Stimulated activated CD4-positive, alpha-beta T cell treated with anti-CD3 and anti-CD28 coated beads, Interleukin-15, amount 100 ng/mL, for 1 hour (primary cell): ENCODE data around the gene OGFR.
A peak's percentile ranks its signal among the peaks of the same experiment; 100 is the strongest.

Source experiments
- DNase-seq, 2 donors: peaks; one replicate each; pipeline ENCODE4 v3.0.0-alpha.2; 2020; ENCODE audit warnings: low read depth in 1 of 2, low spot score in 1 of 2

The OGFR gene, protein sequence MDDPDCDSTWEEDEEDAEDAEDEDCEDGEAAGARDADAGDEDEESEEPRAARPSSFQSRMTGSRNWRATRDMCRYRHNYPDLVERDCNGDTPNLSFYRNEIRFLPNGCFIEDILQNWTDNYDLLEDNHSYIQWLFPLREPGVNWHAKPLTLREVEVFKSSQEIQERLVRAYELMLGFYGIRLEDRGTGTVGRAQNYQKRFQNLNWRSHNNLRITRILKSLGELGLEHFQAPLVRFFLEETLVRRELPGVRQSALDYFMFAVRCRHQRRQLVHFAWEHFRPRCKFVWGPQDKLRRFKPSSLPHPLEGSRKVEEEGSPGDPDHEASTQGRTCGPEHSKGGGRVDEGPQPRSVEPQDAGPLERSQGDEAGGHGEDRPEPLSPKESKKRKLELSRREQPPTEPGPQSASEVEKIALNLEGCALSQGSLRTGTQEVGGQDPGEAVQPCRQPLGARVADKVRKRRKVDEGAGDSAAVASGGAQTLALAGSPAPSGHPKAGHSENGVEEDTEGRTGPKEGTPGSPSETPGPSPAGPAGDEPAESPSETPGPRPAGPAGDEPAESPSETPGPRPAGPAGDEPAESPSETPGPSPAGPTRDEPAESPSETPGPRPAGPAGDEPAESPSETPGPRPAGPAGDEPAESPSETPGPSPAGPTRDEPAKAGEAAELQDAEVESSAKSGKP

DNA sequence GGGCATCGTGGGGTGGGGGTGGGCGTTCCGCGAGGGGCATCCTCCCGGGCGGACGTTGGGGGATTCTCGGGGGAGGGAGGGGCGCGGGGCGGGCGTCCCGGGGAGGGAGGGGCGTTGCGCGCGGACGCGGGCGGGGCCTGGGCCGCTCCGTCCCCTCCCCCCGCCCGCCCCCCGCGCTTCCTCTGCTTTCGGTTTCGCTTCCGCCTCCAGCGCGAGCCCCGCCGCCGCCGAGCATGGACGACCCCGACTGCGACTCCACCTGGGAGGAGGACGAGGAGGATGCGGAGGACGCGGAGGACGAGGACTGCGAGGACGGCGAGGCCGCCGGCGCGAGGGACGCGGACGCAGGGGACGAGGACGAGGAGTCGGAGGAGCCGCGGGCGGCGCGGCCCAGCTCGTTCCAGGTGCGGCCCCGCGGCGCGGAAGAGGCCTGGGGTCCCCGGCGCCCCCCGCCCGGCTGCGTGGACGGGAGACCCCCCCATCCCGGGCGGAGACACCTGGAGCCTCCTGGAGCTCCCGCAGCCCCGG, at the start of gene OGFR:
Gene OGFR (plus strand): TSS at position 209 of the 528 bp plus-strand sequence. CDS start 25 bp downstream, at position 234.
- peak; percentile 49 to 64 for DNase-seq

DNA sequence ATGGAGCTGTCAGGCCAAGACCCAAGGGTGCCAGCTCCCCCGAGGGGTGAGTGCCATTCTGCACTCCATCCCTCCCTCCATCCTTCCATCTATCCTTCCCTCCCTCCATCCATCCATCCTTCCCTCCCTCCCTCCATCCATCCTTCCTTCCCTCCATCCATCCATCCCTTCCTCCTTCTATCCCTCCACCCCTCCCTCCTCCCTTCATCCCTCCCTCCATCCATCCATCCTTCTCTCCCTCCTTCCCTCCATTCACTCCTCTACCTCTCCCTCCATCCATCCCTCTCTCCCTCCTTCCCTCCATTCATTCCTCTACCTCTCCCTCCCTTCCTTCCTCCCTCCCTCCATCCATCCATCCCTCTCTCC, 49.7 kb upstream of the OGFR start:
- DNase-seq: no peak

DNA sequence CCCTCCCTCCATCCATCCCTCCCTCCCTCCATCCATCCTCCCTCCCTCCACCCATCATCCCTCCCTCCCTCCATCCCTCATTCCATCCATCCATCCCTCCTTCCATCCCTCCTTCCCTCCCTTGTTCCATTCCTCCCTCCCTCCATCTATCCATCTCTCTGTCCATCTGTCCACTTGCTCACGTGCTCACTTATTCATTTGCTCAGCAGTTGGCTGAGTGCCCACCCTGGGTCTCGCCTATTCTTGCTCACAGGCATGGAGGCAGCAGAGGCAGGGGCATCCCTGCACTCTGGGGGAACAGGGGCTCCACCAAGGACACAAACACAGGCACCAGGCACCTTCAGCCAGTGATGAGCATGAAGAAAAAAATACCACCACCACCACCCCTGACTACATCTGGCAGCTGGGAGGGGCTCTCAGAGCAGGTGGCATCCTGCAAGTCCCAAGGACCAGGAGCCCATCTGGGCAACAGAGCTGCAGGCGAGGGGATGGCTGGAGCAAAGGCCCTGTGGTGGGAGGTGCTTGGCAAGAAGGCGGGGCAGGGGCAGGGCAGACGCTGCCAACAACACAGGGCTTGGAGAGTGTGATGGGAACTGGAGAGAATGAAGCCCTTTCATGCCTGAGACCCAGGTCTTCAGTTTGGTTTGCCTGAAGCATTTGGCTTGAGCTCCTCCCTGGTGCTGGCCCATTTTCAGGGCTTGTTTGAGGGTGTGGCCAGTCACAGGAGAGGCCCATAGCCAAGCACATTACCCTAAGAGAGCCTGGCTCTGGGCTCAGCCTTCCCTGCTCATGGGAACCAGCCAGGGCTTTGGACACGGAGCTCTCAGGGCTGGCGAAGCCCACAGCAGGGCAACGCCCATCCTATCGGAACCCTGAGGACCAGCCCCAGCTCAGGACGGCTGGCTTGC, 48.6 kb upstream of the OGFR start:
- DNase-seq: no peak

DNA sequence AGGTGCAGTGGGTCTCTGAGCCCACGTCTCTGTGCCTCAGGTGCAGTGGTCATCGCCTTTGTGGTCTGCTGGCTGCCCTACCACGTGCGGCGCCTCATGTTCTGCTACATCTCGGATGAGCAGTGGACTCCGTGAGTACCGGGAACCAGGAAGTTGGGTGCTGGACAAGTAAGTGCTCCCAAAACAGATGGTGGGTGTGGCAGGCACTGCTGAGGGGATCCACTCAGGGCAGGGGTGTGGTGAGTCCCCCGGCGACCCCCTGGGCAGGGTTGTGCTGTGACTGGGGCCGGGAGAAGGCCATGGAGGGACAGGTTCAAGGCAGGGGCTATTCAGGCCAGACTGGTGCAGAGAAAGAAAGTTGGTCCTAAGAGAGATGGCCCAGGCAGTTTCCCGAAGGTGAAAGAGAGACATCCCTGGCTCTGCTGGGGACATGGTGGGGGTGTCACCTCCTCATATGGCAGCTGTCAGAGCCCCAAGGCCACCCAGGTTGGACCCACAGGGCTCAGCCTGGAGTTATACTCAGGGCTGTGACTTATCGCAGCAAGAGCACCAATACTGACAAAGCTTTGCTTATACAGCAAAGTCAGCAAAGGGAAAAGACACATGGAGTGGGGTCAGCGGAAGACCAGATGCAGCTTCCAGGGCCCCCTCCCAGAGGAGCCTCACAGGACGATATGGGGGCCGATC, 46.3 kb upstream of the OGFR start:
- DNase-seq: no peak

DNA sequence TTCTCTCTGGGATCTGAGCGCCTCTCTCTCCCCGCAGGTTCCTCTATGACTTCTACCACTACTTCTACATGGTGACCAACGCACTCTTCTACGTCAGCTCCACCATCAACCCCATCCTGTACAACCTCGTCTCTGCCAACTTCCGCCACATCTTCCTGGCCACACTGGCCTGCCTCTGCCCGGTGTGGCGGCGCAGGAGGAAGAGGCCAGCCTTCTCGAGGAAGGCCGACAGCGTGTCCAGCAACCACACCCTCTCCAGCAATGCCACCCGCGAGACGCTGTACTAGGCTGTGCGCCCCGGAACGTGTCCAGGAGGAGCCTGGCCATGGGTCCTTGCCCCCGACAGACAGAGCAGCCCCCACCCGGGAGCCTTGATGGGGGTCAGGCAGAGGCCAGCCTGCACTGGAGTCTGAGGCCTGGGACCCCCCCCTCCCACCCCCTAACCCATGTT, 44.6 kb upstream of the OGFR start:
- DNase-seq: no peak

DNA sequence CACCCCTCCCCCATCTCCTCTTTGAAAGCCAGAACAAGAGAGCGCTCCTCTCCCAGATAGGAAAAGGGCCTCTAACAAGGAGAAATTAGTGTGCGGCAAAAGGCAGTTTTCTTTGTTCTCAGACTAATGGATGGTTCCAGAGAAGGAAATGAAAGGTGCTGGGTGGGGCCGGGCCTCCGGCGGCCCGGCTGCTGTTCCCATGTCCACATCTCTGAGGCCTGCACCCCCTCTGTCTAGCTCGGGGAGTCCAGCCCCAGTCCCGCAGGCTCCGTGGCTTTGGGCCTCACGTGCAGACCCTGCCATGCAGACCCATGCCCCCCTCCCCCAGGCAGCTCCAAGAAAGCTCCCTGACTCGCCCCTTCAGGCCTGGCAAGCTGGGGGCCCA, 44.2 kb upstream of the OGFR start:
- DNase-seq: no peak

DNA sequence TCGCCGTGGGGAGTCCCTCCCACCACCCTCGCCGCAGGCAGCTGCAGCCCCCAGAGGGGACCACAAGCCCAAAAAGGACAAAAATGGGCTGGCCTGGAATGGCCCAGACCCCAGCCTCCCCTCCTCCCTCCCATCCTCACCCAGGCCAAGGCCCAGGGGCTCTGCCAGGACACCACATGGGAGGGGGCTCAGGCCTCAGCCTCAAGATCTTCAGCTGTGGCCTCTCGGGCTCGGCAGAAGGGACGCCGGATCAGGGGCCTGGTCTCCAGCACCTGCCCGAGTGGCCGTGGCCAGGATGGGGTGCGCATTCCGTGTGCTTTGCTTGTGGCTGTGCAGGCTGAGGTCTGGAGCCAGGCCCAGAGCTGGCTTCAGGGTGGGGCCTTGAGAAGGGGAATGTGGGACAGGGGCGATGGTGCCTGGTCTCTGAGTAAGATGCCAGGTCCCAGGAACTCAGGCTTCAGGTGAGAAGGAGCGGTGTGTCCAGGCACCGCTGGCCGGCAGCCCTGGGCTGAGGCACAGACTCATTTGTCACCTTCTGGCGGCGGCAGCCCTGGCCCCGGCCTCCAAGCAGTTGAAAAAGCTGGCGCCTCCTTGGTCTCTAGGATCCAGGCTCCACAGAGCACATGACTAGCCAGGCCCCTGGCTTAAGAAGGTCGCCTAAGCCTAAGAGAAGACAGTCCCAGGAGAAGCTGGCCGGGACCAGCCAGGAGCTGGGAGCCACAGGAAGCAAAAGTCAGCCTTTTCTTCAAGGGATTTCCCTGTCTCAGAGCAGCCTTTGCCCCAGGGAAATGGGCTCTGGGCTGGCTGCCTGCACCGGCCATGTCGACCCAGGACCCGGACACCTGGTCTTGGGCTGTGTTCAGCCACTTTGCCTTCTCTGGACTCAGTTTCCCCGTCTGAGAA, 43.5 kb upstream of the OGFR start:
- DNase-seq: no peak

DNA sequence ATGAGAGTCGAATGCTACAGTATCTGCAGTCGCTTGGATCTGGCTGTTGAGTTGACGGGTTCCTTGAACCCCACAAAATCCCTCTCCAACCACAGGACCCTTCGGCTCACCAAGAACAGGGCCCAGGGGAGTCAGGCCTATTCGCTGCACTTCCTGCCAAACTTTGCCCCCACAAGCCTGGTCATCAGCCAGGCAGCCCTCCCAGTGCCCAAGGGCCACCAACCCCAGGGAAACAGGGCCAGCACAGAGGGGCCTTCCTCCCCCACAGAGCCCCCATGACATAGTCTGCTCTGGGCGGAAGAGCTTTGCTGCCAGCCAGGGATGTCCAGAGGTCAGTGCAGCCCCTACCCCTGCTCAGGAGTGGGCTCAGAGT, 42.9 kb upstream of the OGFR start:
- no peak for DNase-seq

DNA sequence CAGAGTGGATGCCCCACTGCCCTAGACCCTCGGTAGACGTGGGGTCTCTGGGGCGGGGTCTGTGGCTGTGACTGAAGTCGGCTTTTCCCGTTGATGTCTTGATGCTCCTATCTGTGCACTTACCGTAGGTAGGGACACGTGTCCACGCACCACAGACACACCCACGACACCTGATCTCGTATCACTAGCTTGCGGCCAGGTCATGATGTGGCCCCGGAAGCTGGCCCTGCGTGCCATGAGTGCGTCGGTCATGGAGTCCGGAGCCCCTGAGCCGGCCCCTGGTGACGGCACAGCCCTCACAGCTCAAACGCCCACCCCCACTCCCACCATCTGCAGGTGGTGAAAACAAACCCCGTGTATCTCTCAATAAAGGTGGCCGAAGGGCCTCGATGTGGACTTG, 42.3 kb upstream of the OGFR start:
- DNase-seq: no peak

DNA sequence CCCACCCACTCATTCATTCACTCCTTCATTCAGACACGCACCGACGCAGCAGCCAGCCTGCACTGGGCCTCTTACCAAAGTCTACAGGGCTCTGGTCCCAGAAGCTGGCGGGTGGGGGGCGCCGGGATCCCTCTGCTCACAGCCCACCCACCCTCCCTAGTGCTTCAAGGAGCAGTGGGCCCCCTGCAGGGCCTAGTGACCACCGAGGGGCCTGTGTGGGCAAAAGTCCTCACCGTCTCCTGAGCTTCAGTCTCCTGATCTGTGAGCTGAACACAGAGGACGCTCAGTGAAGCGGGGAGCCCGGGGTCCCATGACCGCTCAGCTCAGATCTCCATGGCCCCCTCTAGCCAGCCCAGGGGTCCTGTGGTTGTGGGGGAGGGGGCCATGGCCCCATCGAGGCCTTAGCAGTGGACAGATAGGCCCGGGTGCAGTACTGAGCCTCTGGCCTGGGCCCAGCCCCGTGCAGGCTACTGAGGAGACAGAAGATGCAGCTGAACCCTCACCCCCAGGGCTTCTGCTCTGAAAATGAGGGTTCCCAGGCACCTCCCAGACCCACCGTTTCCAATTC, 41.8 kb upstream of the OGFR start:
- no peak for DNase-seq

DNA sequence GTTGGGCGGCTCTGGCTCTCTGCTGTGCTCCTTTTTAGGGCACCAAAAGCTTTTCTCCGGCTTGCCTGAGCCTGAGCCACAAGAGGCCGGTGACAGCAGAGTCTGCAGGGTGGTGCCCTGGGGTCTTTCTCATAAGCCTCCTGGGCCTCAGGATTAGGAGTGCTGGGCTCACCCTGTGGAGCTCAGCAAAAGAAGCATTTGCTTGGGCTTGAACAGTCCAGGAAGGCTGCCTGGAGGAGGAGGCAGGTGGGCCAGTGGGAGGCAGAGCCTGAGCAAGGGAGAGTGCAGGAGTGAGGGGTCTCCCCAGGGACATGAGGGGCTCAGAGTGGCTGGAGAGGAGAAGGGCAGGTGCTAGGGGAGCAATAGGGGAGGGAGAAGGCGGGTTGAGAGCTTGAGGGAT, 41.2 kb upstream of the OGFR start:
- DNase-seq: no peak

DNA sequence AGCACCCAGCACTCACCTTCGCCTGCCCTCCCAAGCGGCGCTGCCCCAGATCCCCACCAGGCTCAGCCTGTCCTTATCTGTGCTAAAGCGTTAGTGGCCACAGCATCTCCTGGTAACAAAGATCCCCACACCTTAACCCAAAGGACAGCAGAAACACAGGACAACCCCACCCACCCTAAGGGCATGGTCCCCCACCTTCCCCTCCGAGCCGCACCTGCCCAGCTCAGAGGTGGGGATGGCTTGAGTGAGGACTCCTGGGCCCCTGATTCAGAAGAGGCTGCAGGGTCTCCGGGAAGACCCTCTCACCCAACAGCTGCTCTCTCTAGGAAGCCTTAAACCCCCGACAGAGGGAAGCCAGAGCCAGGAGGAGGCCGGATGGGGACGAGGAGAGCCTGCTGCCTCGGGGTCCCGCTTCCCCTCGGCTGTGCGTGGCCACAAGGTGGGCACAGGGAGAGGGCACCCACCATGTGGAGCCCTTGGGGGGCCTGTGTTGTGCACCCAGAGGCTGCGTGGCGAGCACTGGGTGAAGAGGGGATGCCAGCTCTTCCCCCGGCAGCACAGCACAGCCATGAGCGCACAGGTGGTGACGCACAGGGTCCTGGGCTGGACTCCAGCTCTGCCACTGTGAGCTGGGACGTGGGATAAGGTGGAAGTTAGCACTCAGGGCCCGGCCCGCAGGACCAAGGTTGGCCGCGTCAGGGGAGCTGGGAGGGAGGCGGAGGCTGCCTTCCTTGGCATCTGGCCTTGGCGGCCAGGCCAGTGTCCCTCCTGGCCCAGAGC, 40.3 kb upstream of the OGFR start:
- DNase-seq: no peak

DNA sequence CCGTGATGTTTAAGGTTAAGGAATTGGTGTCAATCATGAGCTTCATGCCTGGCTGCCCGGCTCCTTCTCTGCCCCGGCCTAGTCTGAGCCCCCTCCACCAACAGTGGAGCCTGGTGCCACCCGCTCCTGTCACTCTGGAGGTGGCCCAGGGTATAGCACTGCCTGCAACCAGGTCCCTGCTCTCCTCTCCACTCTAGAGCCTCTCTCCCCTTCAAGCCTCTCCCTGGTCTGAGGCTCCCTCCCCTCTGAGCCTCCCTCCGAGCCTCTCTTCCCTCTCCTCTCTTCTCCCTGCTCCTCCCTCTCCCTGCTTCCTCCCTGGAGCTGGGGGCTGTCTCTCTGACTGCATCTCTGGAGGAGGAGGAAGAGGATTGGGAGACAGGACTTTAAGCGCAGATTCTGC, 39.6 kb upstream of the OGFR start:
- no peak for DNase-seq

DNA sequence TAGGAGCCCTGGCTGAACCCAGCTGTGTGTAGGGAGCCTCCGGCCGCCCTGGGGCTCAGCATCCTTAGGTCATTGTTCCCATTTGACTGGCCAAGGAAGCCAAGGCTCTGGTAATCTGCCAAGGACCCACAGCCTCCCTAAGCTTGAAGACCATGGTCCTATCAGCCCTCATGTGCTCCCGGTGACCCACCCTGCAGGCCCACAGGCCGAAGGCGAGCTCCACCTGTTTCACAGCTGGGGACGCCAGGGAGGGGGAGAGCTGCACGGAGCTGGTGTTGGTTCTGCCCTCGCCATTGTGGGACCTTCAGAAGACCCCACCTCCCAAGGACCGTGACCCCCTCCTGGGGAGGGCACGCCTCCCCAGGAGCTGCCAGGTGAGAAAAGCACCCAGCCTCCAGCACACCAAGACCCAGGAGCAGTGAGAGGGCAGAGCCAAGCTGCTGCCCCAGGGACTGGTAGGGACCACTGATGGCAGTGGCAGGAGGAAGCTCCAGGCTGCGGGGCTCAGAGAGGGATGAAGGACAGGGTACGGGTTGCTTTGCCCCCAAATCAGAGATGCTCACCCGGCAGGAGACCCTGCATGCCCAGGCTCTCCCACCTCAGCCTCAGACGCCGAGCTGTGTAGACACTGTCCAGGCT, 39.1 kb upstream of the OGFR start:
- no peak for DNase-seq

DNA sequence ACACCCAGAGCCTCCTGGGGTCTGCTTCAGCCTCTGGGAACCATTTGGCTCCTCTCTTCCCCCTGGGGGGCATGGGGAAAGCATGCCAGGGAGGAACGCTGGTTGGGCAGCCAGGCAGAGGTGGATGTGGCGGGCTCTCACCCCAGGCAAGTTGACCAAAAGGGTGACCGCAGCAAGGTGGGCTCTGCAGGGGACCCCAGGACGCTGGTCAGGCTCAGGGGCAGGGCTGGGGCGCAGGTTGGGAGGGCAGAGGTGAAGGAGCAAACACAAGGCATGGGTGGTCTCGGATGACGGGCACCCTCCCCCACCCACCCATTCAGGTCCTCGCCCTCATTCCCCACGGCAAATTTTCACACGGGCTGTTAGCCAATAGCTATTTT, 38.6 kb upstream of the OGFR start:
- DNase-seq: no peak

DNA sequence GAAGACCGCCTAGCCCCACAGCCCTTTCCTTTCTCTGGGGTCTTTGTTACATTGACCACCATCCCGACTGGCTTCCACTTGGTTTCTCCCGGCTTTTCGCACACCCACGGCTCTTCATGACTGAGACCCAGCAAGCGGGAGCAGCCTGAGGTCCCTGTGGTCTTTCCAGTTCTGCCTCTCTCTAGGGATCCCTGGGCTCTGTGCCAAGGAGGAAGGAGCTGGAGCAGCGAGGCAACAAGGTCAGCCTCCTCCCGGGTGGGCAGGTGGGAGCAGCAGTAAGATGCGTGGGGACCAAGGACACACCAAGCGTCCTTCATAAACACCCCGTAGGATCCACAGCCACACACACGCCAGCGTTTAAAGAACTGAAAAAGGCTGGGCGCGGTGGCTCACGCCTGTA, 37.9 kb upstream of the OGFR start:
- DNase-seq: no peak

DNA sequence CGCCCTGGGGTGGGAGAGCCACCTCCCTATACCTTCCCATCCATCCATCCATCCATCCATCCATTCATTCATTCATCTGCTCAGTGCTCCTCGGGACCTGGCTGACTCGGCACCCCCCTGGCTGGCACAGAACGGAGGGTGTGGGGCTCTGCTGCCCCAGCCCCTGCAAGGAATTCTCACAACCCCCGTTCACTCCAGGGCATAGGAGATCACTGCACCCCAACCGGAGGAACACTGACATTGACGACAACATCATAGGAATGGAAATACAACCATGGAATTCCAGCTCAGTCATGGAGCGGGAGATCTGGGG, 36.4 kb upstream of the OGFR start:
- no peak for DNase-seq

DNA sequence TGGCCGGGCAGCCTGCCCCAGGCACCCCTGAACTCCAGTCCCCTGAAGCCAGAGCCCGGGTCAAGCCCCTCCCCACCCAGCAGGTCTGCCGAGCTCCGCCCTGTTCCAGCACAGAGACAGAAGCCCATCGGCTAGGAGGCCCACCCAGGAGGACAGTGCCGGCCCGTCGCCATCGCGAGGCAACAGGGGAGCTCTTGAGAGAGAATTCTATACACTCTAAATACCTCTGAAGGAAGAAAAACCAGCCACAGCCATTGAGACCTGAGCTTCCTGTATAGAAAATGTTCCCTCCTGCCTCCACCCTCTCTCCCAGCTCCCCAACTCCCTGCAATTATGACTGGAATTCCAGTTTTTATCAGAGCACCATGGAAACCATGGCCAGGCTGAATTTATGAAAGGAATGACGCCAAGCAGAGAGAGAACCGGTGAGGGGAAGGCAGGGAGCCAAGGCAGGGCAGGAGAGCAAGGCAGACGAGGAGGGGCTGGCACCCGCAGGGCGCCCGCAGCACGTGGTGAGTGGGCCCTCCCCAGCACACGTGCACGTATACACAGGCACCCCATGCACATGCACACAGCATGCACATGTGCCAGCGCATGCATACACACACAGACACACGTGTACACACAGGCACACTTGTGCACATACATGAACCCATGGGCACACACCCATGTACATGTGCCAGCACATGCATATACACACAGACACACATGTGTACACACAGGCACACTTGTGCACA, 35.9 kb upstream of the OGFR start:
- no peak for DNase-seq
